Left lung (tissue), 10 donors: ENCODE results near the gene TRIM33. TPM values are rescaled to one million over a fixed set of nuclear protein-coding genes. Genes with fewer than 3 reads are reported as not detected.
"Not testable (repeated sequence)": the region's sequence is repeated elsewhere in the genome, so short reads cannot be mapped to it uniquely, and the experiment has no call there.

Experiments used
- ATAC-seq: fragments of 200-7000 bp; cut with Tn5 transposase; one replicate; pipeline ENCODE4 v1.9.1; 2020; ENCODE audit warnings: moderate library complexity
- DNase-seq, 4 donors: peaks; one replicate each; pipeline ENCODE4 v3.0.0-alpha.2; 2013 to 2020
- H3K27ac ChIP-seq, 2 donors: fragments of 200-600 bp; sonication (generic) in 1 of 2; one replicate each; pipeline versions ENCODE4 v1.5.0 to v1.8.0; 2020 to 2021
- H3K27me3 ChIP-seq, 2 donors: fragments of 200-600 bp; sonication (generic) in 1 of 2; one replicate each; pipeline versions ENCODE4 v1.5.0 to v1.8.0; 2020 to 2021
- H3K36me3 ChIP-seq, 2 donors: fragments of 200-600 bp; sonication (generic) in 1 of 2; one replicate each; pipeline versions ENCODE4 v1.5.0 to v1.8.0; 2020 to 2021
- H3K4me1 ChIP-seq, 2 donors: fragments of 200-600 bp; one replicate each; pipeline ENCODE4 v1.8.0; 2021
- H3K4me3 ChIP-seq, 2 donors: fragments of 200-600 bp; sonication (generic) in 1 of 2; one replicate each; pipeline versions ENCODE4 v1.5.0 to v1.8.0; 2020 to 2021; ENCODE audit warnings: mild to moderate bottlenecking in 1 of 2
- H3K9me3 ChIP-seq, 2 donors: fragments of 200-600 bp; sonication (generic) in 1 of 2; one replicate each; pipeline versions ENCODE4 v1.5.0 to v1.8.0; 2020 to 2021
- CTCF ChIP-seq, 2 donors: fragments of 200-600 bp; sonication (generic) in 1 of 2; IDR thresholded peaks; one replicate each; pipeline versions ENCODE4 v1.5.0 to v1.8.0; 2021; ENCODE audit warnings: antibody characterized with exemption in 2 of 2
- intact Hi-C, 2 donors: fragments of 100-400 bp; cut with DNase I; formaldehyde crosslinking; loops; one replicate each; pipeline versions ENCODE4 v1.11.2 to v1.14.2; 2022
- polyA plus RNA-seq, 6 donors: library from polyadenylated mRNA; unstranded; fragments of 120-200 nt; gene quantifications; one replicate each; pipeline ENCODE4 v1.2.1, GENCODE V29; 2013; ENCODE audit not compliant: insufficient read length in 6 of 6
- total RNA-seq, 2 donors: library from RNA; stranded (reverse); fragmentation: NEBNext Ultra II Directional; extraction: Animal tissue kit (Norgen Biotek cat#: 25700); gene quantifications; one replicate each; pipeline ENCODE4 v1.2.1, GENCODE V29; 2021
- donor health status: DM: no; HTN: yes; CAD: no.
- donor health status: DM: no; HTN: no; CAD: no.

TRIM33 gene
- total and polyA plus RNA-seq, 8 donors: 26.7 to 64.2 (median 53.0) TPM

- Histone ChIP-seq H3K4me3 (no peak overlapping the region), H3K9me3 (no peaks in the 10 kb centered on the region), H3K27ac (no peak overlapping the region), H3K27me3 (no peaks in the 10 kb centered on the region), H3K4me1 (peaks cover 0 to 9% of the 10 kb centered on the region in 2 donors), H3K36me3 (no peaks in the 10 kb centered on the region)
- ATAC-seq (no peak), DNase-seq (no peak)
- intact Hi-C loops: no loop called here
- TF ChIP-seq CTCF (IDR thresholded peaks at IDR 0.05): no peak
Observed at GRCh38 chr1:114490274-114490693, 20.7 kb downstream of the TRIM33 start.

GRCh38 chr1:114488739-114489138 is 22.3 kb downstream of the TRIM33 start:
- intact Hi-C loops: no loop called here
- Histone ChIP-seq H3K9me3 (no peaks in the 10 kb centered on the region), H3K4me1 (peaks cover 0 to 4% of the 10 kb centered on the region in 2 donors), H3K4me3 (no peak overlapping the region), H3K27ac (no peak overlapping the region), H3K27me3 (no peaks in the 10 kb centered on the region), H3K36me3 (no peaks in the 10 kb centered on the region)
- TF ChIP-seq CTCF (IDR thresholded peaks at IDR 0.05): no peak
- ATAC-seq (no peak), DNase-seq (no peak)

GRCh38 chr1:114485286-114485685 is 25.7 kb downstream of the TRIM33 start:
- Histone ChIP-seq H3K4me1 (peaks cover 0 to 16% of the 10 kb centered on the region in 2 donors), H3K27ac (no peak overlapping the region), H3K36me3 (no peaks in the 10 kb centered on the region), H3K9me3 (no peaks in the 10 kb centered on the region), H3K4me3 (no peak overlapping the region), H3K27me3 (no peaks in the 10 kb centered on the region)
- peak; percentile 30 for ATAC-seq
- no peak for DNase-seq
- no peak for TF ChIP-seq CTCF (IDR thresholded peaks at IDR 0.05)
- intact Hi-C loops: no loop called here

- Histone ChIP-seq H3K36me3 (no peaks in the 10 kb centered on the region), H3K9me3 (peaks cover 0 to 2% of the 10 kb centered on the region in 2 donors), H3K4me3 (no peak overlapping the region), H3K4me1 (peaks cover 0 to 16% of the 10 kb centered on the region in 2 donors), H3K27ac (peak overlapping the region in 1 of 2 donors; percentile 80), H3K27me3 (no peaks in the 10 kb centered on the region)
- peak; percentile 52 for ATAC-seq
- TF ChIP-seq CTCF (IDR thresholded peaks at IDR 0.05): no peak
- no peak for DNase-seq
- intact Hi-C loops: no loop called here
Observed at GRCh38 chr1:114482585-114482984, 28.4 kb downstream of the TRIM33 start.

- ATAC-seq, H3K27ac ChIP-seq, H3K36me3 ChIP-seq, H3K27me3 ChIP-seq, H3K9me3 ChIP-seq, intact Hi-C loops, H3K4me3 ChIP-seq: not testable (repeated sequence)
- peaks cover 0 to 22% of the 10 kb centered on the region in 2 donors for H3K4me1 ChIP-seq
- peak in 1 of 4 donors; percentile 50 for DNase-seq
Observed at GRCh38 chr1:114479636-114480035, 31.4 kb downstream of the TRIM33 start.

GRCh38 chr1:114479134-114479533 is 31.9 kb downstream of the TRIM33 start:
- no peak overlapping the region for H3K4me3 ChIP-seq
- DNase-seq (no peak), ATAC-seq (no peak)
- H3K4me1 ChIP-seq: peaks cover 0 to 22% of the 10 kb centered on the region in 2 donors
- TF ChIP-seq CTCF (IDR thresholded peaks at IDR 0.05): no peak
- H3K9me3 ChIP-seq: peaks cover 0 to 2% of the 10 kb centered on the region in 2 donors
- no peaks in the 10 kb centered on the region for H3K36me3 ChIP-seq
- no peak overlapping the region for H3K27ac ChIP-seq
- H3K27me3 ChIP-seq: no peaks in the 10 kb centered on the region
- intact Hi-C loops: no loop called here
